Stimulated activated CD4-positive, alpha-beta T cell treated with anti-CD3 and anti-CD28 coated beads, Interleukin-4, amount 100 ng/mL, for 48 hours (primary cell): ENCODE data around the gene GPRIN3.

Source experiments
- DNase-seq, 2 donors: peaks; one replicate each; pipeline ENCODE4 v3.0.0-alpha.2; 2020; ENCODE audit warnings: low read depth in 2 of 2

GPRIN3 gene

DNA sequence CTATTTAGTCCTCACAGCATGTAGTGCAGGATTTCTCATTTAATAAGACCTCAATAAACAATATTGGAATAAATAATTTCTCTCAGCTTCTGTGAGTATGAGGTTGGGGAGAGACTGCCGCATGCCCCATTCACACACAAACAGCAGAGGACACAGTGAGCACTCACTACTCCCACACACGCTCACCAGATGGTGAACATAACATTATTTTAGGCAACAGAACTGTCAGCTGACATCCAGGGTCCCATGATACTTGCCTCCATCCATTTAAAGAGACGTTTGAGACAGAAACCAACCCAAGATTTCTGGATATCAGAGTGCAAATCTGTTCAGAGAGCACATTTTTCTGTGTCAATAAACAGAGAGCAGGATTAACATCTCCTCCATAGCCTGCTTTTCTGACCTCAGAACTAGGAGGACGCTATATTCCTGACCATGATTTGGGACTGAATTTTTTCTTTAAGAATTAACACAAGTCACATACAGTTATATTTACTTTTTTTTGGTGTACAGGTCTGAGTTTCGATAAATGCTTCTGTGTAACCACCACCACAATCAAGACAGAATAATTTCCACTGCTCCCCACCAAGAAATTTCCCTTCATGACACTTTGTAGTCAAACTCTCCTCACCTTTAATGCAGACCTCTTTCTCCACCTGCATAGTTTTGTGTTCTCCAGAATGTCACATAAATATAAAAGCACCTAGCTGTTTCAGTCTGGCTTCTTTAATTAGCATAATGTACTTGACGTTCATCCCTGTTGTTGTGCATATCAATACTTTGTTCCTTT, 16.7 kb downstream of the GPRIN3 start:
- DNase-seq: no peak

DNA sequence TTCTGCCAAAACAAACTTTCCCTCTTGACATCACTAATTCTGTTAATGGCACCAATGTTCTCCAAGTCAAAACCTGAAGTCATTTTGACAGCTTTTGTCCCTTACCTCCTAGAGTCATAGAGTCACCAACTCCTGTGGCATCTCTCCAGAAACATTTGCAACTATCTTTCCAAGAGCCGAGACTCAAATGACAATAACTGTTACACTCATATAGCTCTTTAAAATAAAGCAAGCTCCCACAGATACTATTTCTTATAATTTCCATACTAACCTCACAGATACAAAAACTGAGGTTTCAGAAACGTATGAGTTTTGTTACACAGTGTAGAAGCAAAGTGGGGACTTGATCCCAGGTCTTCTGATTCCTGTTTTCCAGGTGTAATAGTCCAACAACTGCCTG, 18.3 kb downstream of the GPRIN3 start:
- no peak for DNase-seq

DNA sequence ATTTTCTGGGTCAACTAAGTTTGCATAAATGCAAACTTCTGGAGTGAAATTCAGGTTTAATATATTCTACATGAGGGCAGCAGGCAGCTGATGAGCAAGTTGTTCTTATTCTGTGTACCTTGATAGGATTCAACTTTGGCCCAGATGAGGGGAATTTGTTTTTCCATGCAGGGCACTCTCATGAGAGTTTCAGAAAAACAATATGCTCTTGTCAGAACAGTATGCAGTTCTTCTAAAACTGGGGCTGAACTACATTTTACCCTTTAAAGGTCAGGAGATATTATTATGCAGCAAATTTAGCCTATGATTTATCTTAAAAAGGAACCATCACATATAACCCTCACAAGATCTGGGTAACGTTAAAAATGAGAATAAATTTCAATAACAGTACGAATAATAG, 19.2 kb downstream of the GPRIN3 start:
- DNase-seq: no peak

DNA sequence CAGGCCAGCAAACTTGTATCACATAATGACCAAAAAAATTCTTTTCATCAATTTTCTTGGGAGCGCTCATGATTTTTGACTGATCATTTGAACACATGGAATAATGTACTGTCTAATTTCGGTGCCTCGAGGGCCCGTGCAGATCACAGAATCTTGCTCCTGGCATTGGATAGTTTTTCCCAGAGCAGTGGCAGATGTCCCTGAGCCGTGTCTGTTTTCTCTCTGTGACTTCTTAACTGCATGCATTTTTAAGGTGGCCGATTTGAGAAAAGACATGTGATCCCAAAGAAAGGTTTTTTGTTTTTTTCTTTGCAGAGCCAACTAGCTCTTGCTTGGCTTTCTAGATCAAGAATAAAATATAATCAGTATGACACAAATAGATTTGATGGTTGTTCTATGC, 19.7 kb downstream of the GPRIN3 start:
- no peak for DNase-seq

DNA sequence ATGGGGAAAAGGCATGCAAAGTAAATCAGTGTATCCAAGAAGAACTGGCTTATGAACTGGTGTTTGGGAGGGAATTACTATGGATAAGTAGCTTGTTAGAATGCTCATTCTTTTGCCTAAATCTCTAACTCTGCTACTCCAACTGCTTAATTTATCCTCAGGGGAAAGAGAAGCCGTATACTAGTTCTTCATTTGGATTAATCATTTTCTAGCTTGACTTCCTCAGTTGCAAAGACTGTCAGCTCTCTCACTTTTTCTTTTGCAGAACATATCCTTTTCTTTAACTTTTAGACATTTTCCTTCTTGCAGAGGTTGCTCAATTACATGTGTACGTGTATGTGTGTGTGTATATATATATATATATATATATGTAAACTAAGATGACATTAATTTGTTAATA, 21.9 kb downstream of the GPRIN3 start:
- no peak for DNase-seq

DNA sequence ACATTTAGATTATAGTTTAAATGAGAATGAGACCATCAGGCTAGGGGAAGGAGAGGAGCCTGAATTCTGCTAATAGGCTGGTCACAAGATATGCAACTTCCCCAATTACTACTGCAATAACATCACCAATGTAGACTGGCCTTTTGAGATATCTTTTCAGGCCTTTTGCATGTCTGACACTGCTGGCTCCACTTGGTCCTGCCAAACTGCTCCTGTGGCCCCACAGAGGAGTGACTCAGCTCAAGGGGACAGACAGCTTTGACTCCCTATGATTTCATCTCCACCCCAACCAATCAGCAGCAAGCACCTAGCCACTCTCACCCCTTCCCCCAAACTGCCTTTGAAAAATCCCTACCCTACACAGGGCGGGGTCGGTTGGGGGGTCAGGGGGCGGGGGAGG, 22.8 kb downstream of the GPRIN3 start:
- DNase-seq: no peak

DNA sequence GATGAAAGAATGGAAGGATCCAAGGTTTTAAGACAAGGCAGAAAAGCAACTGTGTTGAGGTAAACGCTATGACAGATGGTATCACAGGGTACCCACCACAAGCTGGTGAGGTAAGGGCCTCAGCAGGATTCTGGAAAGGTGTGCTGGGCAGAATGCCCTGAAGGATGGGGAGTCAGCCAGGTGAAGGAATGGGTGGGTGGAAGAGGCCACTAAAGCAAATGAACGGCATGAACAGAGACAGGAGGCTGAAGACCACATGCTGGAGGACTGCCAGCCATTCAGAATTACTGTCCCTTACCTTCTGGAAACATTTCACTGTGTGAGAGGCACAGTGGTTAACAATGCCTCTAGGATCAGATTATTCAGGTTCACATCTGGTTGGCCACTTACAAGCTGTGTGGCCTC, 23.6 kb downstream of the GPRIN3 start:
- DNase-seq: no peak

DNA sequence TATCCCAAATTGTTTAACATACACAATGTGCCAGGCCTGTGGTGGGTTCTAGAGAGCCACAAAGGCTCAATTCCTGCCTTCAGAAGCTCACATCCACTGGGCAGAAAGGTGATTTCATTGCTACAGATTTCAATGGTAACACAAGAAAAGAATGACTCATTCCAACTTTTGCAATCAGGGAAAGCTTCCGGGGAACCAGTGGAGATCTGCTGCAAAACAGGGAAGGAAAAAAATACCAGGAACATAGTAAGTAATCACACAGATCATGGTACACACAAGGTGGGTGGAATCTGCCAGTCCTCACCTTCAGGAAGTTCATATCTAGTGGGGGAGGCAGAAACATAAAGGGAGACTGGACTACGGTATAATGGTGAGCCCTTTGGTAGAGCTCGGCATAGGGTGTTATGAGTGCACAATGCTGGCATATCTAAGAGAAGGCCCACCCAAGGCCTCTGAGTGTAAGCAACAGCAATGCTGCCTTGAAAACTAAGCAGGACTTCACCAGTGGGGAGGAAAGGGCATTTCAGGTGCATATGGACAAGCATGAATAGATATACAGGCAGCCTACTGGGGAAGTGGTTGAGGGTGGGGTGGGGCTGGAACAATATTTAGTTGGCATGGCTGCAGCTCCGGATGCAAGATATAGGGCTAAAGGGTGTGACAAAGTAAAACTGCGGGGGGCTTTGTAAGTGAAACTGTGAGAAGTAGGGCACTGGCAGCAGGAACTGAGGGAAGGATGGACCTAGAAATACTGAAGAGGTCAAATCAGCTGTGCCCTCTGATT, 24.2 kb downstream of the GPRIN3 start:
- DNase-seq: no peak

DNA sequence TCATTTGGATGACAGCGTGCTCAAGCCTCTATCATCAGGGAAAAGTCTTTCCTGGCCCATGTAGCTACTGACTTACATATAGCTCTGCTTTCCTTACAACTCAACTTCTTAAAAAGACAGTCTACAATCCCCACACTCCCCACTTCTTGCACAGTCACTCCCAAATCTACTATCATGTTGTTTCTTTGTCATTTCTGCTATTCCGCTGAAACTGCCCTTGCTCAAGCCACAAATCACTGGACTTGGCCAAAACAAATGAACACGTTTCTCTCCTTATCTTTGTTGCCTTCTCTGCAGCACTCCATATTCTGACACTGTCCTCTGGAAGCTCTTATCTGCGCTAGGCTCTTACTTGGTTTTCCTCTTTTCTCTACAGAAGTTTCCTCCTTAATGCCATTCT, 28.2 kb downstream of the GPRIN3 start:
- DNase-seq: no peak

DNA sequence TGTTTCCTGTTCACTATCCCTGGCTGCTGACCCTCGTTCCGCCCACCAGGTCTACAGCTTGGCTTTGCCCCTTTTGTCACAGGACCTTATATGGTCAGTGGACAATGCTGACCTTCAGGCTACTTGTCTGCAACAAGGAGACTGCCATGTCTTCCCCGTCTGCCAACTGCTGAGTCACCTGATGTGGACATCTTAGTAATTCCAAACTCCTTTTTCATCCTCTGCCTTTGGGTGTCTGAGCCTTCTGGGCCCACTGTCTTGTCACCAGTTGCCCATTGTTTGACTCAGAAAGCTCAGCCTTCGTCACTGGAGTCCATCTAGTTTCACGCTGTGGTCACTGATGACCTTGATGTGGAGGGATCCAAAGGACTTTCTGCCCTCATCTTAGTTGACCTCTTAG, 30.2 kb downstream of the GPRIN3 start:
- DNase-seq: no peak

DNA sequence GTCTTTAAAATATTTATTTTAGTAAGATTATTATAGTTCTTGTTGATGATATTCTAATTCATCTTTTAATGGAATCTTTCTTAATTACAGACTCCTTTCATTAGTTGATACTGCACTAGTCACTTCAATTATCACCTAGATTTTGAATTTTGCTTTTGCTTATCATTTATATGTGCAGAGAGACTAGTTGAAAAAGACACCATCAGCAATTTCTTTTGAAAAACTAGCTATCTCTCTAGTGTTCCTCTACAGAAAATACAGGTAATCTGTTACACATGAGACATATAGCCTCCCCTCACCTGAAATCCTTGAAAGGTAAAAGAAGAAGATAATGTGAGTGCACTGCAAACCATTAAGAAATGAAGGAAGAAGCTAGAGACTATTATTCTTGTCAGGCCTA, 31.3 kb downstream of the GPRIN3 start:
- DNase-seq: no peak

DNA sequence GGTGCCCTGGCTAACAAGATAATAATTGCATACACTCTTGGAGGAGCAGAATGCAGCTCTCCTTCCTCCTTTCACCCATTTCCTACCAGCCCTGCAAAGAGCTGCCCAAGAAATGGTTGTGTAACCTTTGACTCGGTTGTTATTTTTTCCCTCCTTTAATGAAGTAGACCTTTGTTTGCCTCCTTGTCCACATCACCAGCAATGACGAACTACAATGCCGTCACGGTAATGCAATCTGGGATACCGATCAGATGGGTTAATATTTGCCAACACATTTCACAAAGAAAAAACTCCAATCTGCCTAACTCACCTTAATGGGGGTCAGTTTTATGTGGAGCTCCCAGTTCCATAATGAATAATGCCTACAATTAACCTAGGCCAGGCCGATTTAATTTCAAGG, 32.0 kb downstream of the GPRIN3 start:
- no peak for DNase-seq

DNA sequence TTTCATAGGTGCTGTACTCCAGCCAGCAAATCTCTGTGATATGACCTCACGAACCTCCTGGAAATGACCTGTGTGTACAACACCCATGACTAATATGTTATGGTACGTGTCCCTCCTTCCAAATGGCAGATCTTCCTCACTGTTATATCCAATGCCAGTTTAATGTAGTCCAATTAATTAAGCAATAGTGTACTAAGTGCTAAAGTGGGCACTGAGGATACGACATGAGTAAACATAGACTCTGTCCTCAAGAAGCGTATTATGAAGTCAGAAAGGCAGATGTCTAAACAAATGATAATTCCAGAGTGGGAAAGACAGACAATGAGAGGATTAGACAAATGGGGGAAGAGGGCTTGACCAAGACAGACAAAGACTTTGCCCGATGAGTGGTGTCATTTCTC, 33.9 kb downstream of the GPRIN3 start:
- no peak for DNase-seq

DNA sequence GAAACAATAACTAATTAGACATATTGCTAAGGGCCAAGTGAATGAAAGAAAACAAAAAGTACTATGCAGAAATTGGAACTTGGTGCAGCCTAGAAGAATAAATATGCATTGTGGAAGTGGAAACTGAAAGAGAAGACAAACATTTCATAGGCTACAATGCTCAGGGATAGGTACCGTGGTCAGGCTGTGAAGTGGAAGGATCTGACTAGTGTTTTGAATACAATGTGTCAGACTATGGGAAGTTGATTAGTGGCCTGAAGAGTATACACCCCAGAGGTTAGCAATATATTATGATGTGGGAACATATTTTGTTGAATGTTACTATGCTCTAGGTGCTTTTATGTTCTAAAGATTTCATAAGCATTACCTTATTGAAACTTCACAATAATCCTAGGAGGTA, 36.8 kb downstream of the GPRIN3 start:
- DNase-seq: no peak

DNA sequence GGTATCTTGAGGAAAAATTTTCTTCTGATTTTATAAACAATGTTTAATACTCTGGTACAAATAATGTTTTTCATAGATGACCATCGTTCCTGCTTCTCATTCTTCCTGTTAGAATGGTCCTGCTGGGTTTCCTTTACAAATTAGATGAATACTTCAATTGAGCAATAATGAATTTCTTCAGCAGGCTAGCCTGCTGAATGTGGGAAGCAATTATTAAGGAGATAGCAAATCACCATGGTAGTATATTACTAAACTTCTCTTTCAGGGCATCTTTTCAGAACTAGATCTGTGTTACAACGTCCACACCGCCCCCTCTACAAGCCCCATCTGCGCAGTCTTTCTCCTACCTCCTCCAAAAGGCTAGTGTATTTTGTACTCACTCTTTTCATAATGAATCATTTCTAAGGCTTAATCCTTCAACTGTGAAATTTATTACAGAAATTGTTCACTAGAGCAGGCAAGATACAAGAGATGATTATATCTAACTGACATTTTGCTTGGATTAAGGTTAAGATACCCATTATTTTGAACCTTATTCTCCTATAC, 38.4 kb downstream of the GPRIN3 start:
- DNase-seq: no peak

DNA sequence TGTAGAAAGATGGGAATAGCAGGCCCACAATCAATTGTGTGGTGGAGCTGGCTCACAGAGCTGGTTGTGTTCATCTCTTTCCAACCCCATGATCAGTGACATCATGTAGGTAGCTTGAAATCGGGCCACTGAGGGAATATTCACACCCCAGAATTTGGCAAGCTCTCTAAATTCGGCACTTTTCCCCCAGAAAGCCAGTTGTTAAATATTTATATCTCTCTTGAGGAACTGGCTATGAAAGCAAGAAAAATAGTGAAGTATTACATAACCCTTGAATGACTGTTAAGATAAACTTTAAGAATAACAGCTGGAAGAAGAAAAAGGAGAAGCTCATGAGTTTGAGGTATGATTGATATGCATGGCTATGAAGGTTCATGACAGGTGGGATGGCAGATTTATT, 38.9 kb downstream of the GPRIN3 start:
- no peak for DNase-seq

DNA sequence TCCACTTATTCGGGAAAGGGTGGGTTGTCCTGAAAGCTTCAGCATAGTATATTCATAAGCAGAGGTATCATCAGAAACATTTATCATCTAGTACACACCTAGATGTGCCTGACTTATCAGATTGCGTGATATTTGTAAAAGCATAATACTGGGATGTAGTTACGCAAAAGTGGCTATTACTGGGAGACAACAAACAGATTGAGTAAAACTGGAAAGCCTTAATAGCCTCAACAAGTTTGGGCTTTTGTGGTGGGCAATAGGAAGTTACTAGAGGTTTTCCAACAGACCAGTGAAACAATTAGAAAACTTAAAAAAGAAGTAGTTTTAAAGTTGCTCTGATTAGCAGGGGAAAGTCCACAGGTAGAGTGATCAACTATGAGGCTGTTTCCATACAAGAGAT, 39.8 kb downstream of the GPRIN3 start:
- no peak for DNase-seq

DNA sequence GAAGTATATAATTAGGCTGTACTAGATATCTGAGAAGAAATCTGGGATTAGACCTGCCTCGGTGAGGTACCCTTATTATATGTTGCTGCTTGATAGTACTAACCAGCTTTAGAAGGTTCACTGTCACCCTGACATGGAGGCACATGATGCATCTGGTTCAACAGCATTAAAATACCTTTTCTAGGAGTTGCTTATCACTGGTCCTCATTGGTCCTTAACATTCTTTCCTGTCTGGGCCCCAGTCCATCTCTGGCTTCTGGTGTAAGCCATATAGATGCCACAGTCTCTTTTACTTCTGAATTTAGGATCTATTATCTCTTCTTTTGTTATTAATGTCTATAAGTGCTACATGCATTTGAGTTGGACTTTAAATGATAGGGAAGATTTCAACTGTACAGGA, 40.2 kb downstream of the GPRIN3 start:
- DNase-seq: no peak

DNA sequence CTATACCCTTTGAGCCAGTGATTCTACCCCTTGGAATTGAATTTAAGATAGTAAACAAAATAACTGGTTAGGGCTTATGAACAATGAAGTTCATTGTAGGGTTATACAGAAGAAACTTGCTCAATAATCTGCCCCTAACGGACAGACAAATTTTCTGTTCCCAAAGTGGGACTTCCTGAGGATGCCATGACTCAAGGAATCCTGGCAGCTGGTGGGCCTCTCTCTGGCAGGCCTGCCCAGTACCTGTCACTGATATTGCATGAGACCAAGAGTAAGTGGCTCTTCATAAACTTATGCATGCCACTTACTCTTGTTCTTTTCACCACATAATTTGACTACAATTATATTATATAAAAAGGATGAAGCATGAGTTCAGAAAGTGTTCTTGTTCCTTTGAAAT, 41.5 kb downstream of the GPRIN3 start:
- no peak for DNase-seq

DNA sequence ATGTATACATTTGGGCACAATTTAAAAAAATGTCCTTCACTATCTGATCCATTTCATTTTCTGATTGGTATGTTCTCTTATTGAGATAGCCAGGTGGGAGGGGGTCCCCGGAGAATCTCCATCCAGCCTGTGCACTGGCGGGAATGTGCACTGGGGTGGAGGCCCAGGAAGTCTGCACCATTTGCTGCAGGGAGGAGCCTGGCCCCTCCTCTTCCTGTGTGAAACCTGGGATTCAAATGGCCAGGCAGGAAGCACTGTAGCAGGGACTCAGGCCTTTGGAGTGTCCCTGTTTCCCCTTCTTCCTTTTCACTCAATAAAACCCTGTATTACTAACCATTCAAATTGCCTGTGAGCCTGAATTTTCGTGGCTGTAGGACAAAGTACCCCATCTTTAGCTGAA, 44.3 kb downstream of the GPRIN3 start:
- DNase-seq: no peak

DNA sequence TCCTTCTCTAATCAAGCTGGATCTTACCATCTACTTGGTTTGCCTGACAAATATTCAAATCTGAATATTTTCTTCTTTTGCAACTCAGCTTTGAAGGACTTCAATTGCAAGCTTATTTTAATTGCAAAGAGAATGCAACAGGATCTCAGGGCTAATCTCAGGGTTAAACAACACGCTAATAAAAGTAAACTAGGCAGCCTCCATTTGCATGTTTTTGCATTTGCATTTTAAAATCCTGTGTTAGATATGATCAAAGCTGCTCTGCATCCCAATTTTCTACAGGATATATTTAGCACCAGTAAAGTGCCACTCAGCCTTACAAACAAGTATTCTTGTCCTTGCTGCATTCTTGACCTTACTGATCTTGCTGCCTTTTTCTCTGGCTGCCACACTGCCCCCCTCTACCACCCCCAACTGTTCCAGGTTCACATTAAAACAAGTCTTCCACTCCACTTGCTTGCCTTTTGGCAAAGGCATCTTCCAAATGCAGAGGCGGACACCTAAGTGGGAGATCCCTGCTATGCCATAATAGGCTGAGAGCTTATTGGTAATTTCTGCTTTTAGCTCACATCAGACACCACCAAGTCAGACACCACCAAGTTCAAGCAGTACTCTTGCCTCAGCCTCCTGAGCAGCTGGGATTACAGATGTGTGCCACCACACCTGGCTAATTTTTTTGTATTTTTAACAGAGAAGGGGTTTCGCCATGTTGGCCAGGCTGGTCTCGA, 48.1 kb downstream of the GPRIN3 start:
- no peak for DNase-seq

DNA sequence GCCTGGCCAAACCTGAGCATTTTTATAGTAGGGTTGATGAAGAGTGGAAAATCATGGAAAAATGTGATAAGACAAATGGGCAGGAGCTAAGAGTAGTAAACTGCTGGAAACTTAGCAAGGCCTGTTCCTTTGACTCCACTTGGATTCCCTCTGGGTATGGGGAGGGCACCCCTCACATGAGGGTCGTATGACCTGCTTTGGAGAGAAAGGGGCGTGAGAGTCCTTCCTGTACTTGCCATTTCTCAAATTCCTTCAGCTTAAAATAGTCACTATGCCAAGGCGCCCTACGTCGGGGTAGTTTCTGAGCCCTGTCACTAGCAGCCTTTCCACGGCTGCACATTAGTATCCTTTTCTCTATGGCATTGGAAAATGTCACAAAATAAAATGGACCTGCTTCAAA, 49.1 kb downstream of the GPRIN3 start:
- no peak for DNase-seq

DNA sequence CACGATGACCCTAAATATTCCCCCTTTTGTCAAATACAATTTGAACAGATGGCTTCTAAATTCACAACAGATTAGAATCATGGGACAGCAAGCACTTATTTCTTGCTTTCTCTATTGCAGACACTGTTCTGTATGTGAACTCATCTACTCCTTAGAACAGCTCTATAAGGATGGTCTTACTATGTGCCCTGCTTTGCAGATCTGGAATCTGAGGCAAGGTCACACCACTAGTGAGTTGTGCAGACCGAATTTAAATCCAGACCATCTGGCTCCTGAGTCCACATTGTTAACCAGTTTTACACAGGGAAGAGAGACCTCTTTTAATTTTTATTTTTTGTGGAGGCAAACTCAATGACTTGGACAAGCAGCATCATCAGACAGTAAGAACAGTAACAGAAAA, 50.2 kb downstream of the GPRIN3 start:
- no peak for DNase-seq
